CD8-positive, alpha-beta memory T cell (primary cell): ENCODE measurements around the gene CACUL1. TPM values are rescaled to one million over a fixed set of nuclear protein-coding genes. Genes with fewer than 3 reads are reported as not detected.

Experiments used
- CTCF ChIA-PET: fragments of 350-600 bp; sonication (Branson Sonifier 250); formaldehyde crosslinking; loops from one replicate; lab custom pipeline; 2021; ENCODE audit warnings: antibody characterized with exemption; lab: Charles Lee
- POLR2A ChIA-PET: fragments of 350-600 bp; sonication (Branson Sonifier 250); formaldehyde crosslinking; loops from one replicate; lab custom pipeline; 2021; ENCODE audit warnings: antibody characterized with exemption; lab: Charles Lee
- DNase-seq, 5 donors: peaks; one replicate each; pipeline versions ENCODE4 v3.0.0 to v3.0.0-alpha.2; 2020 to 2022; ENCODE audit warnings: mixed read lengths in 1 of 5
- H3K27ac ChIP-seq: one replicate; pipeline ENCODE4 v1.7.0; 2013; ENCODE audit warnings: low read depth, mild to moderate bottlenecking, low read length, moderate library complexity
- H3K27me3 ChIP-seq: 2 replicates; pipeline ENCODE4 v1.7.0; 2013; ENCODE audit warnings: low read length, mild to moderate bottlenecking; ENCODE audit not compliant: insufficient read depth, poor library complexity, severe bottlenecking
- H3K36me3 ChIP-seq: 2 replicates; pipeline ENCODE4 v1.7.0; 2013; ENCODE audit warnings: mild to moderate bottlenecking, low read length, moderate library complexity; ENCODE audit not compliant: insufficient read depth
- H3K4me1 ChIP-seq: 2 replicates; pipeline ENCODE4 v1.7.0; 2013; ENCODE audit warnings: mild to moderate bottlenecking, low read length, moderate library complexity; ENCODE audit not compliant: insufficient read depth
- H3K4me3 ChIP-seq: 2 replicates; pipeline ENCODE4 v1.7.0; 2013; ENCODE audit warnings: mild to moderate bottlenecking, low read length
- H3K9me3 ChIP-seq: 2 replicates; pipeline ENCODE4 v1.7.0; 2013; ENCODE audit warnings: mild to moderate bottlenecking, low read length
- H3K27ac Mint-ChIP-seq, 8 donors: one replicate each; pipeline ENCODE4 v1.8.0; 2020 to 2021; ENCODE audit warnings: mixed read lengths in 8 of 8, mild to moderate bottlenecking in 6 of 8, inconsistent platforms in 3 of 8, moderate library complexity in 3 of 8
- H3K27me3 Mint-ChIP-seq, 2 donors: one replicate each; pipeline ENCODE4 v1.8.0; 2020 to 2021; ENCODE audit warnings: mixed read lengths in 2 of 2, mild to moderate bottlenecking in 1 of 2, moderate library complexity in 1 of 2
- H3K36me3 Mint-ChIP-seq, 3 donors: one replicate each; pipeline ENCODE4 v1.8.0; 2020 to 2021; ENCODE audit warnings: mixed read lengths in 3 of 3, inconsistent platforms in 1 of 3, mild to moderate bottlenecking in 1 of 3
- H3K4me1 Mint-ChIP-seq, 3 donors: one replicate each; pipeline ENCODE4 v1.8.0; 2020 to 2021; ENCODE audit warnings: mixed read lengths in 3 of 3, inconsistent platforms in 1 of 3, mild to moderate bottlenecking in 1 of 3
- H3K4me3 Mint-ChIP-seq, 7 donors: one replicate each; pipeline ENCODE4 v1.8.0; 2020 to 2021; ENCODE audit warnings: mixed read lengths in 7 of 7, mild to moderate bottlenecking in 6 of 7, moderate library complexity in 4 of 7, inconsistent platforms in 2 of 7
- H3K9me3 Mint-ChIP-seq, 5 donors: one replicate each; pipeline ENCODE4 v1.8.0; 2020 to 2022; ENCODE audit warnings: mixed read lengths in 5 of 5, mild to moderate bottlenecking in 3 of 5, moderate library complexity in 2 of 5, inconsistent platforms in 1 of 5
- polyA plus RNA-seq: library from polyadenylated mRNA; unstranded; fragments of 300-500 nt; fragmentation: Illumina TruSeq; gene quantifications from one replicate; pipeline ENCODE4 v1.2.3, GENCODE V29; 2021
- total RNA-seq, 2 experiments: library from RNA; stranded (reverse); gene quantifications; one replicate each; pipeline ENCODE4 v1.2.3, GENCODE V29; 2021

Gene CACUL1
- total and polyA plus RNA-seq, 3 experiments from 2014 or later, result 29.0 to 39.2 (median 31.3) TPM

GRCh38 chr10:118776960-118777359, 22.2 kb upstream of the CACUL1 start:
- Histone ChIP-seq H3K36me3 (no peaks in the 10 kb centered on the region), H3K27ac (no peak overlapping the region), H3K4me3 (no peak overlapping the region), H3K9me3 (no peaks in the 10 kb centered on the region), H3K4me1 (no peaks in the 10 kb centered on the region), H3K27me3 (no peaks in the 10 kb centered on the region)
- no peak for DNase-seq
- peaks cover 0 to 3% (median 0%) of the 10 kb centered on the region in 5 donors for H3K9me3 Mint-ChIP-seq
- POLR2A ChIA-PET, result no interaction called here
- peak overlapping the region in 1 of 8 donors; percentile 78 for H3K27ac Mint-ChIP-seq
- peaks cover 3 to 11% of the 10 kb centered on the region in 2 donors for H3K27me3 Mint-ChIP-seq
- H3K4me1 Mint-ChIP-seq, result no peaks in the 10 kb centered on the region
- CTCF ChIA-PET, result no interaction called here
- H3K4me3 Mint-ChIP-seq, result no peak overlapping the region
- H3K36me3 Mint-ChIP-seq, result no peaks in the 10 kb centered on the region

DNA sequence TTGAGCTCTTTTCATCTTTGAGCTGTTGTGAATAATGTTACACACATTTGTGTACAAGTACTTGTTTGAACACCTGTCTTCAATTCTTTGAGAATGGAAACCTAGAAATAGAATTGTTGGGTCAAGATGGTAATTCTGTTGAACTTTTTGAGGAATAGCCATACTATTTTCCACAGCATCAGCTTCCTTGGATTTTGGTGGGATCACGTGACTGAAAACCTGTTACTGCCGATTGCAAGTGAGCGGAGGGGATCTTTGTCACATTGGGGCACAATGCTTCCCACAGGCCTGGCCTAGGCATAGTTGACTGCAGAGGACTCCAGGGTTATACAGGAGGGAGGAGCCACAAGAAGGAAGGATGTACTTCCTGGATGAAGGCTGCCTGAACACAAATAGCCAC, 21.3 kb upstream of the CACUL1 start:
- no peaks in the 10 kb centered on the region for H3K36me3 Mint-ChIP-seq
- H3K4me1 Mint-ChIP-seq, result no peaks in the 10 kb centered on the region
- no peak for DNase-seq
- Histone ChIP-seq H3K27me3 (no peaks in the 10 kb centered on the region), H3K36me3 (no peaks in the 10 kb centered on the region), H3K9me3 (no peaks in the 10 kb centered on the region), H3K27ac (no peak overlapping the region), H3K4me1 (no peaks in the 10 kb centered on the region), H3K4me3 (no peak overlapping the region)
- no peak overlapping the region for H3K27ac Mint-ChIP-seq
- ChIA-PET POLR2A (no interaction called here), CTCF (no interaction called here)
- peaks cover 1 to 7% of the 10 kb centered on the region in 2 donors for H3K27me3 Mint-ChIP-seq
- H3K4me3 Mint-ChIP-seq, result no peak overlapping the region
- peaks cover 0 to 3% (median 0%) of the 10 kb centered on the region in 5 donors for H3K9me3 Mint-ChIP-seq

DNA sequence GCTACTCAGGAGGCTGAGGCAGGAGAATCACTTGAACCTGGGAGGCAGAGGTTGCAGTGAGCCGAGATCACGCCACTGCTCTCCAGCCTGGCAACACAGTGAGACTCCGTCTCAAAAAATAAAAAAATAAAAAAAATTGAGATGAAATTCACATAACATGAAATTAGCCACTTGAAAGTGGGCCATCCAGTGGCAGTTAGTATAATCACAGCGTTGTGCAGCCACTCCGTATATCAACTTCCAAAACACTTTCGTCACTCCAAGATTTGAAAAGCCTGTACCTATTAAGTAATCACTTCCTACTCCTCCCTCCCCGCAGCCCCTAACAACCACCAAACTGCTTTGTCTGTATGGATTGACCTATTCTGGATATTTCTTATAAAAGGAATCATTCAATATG, 20.7 kb upstream of the CACUL1 start:
- POLR2A ChIA-PET, result no interaction called here
- CTCF ChIA-PET, result no interaction called here
- H3K9me3 Mint-ChIP-seq, result peaks cover 0 to 3% (median 0%) of the 10 kb centered on the region in 5 donors
- Histone ChIP-seq H3K27me3 (no peaks in the 10 kb centered on the region), H3K27ac (no peak overlapping the region), H3K36me3 (no peaks in the 10 kb centered on the region), H3K4me1 (no peaks in the 10 kb centered on the region), H3K4me3 (no peak overlapping the region), H3K9me3 (no peaks in the 10 kb centered on the region)
- H3K27me3 Mint-ChIP-seq, result peaks cover 1 to 7% of the 10 kb centered on the region in 2 donors
- DNase-seq, result no peak
- H3K27ac Mint-ChIP-seq, result no peak overlapping the region
- no peak overlapping the region for H3K4me3 Mint-ChIP-seq
- no peaks in the 10 kb centered on the region for H3K36me3 Mint-ChIP-seq
- no peaks in the 10 kb centered on the region for H3K4me1 Mint-ChIP-seq

DNA sequence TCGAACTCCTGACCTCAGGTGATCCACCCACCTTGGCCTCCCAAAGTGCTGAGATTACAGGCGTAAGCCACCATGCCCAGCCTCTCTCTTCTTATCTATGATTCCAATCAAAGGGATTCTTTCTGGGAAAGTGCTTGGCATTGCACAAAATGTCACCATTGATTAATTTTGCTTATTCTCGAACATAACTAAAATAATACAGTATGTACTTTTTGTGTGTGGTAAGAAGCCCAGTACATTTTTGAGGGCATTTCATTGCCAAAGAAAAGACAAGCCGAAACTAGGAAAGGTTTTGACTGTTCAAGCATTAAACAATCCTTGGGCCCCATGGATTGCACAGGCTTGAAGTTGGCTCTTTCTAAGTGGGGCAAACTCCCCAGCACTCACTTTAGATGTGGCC, 18.3 kb upstream of the CACUL1 start:
- no peak overlapping the region for H3K27ac Mint-ChIP-seq
- no peaks in the 10 kb centered on the region for H3K36me3 ChIP-seq
- H3K36me3 Mint-ChIP-seq, result no peaks in the 10 kb centered on the region
- POLR2A ChIA-PET, result no interaction called here
- H3K9me3 ChIP-seq, result no peaks in the 10 kb centered on the region
- DNase-seq, result no peak
- H3K4me1 Mint-ChIP-seq, result no peaks in the 10 kb centered on the region
- peaks cover 3 to 4% of the 10 kb centered on the region in 2 donors for H3K27me3 Mint-ChIP-seq
- no peak overlapping the region for H3K4me3 ChIP-seq
- no peaks in the 10 kb centered on the region for H3K27me3 ChIP-seq
- no peak overlapping the region for H3K27ac ChIP-seq
- CTCF ChIA-PET, result no interaction called here
- H3K4me1 ChIP-seq, result no peaks in the 10 kb centered on the region
- H3K4me3 Mint-ChIP-seq, result no peak overlapping the region
- peaks cover 0 to 3% (median 0%) of the 10 kb centered on the region in 5 donors for H3K9me3 Mint-ChIP-seq

DNA sequence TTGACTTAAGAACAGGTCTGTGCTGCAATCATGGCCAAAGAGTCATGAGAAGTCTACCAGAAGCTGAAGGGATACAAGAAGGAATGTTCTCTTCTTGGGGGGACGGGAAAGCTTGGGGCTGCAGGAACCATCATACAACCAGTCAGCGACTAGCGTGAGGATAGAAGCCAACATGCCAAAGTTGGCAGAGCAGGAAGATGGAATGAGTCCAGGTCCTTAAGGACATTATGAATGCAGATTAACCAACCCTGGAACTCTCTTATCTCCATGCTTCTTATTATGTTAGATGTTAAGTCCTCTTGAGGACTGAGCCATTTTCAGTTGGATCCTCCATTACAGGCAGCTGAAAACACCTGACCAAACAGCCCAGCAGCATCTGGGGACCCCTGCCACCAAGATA, 17.2 kb upstream of the CACUL1 start:
- Histone ChIP-seq H3K27ac (no peak overlapping the region), H3K4me1 (no peaks in the 10 kb centered on the region), H3K9me3 (no peaks in the 10 kb centered on the region), H3K27me3 (no peaks in the 10 kb centered on the region), H3K4me3 (no peak overlapping the region), H3K36me3 (no peaks in the 10 kb centered on the region)
- ChIA-PET CTCF (interaction anchor here (0.5 kb wide), 1 partner anchor 27 kb away, joined by 3 read pairs; no protein-coding TSS in a partner anchor), POLR2A (no interaction called here)
- Mint-ChIP-seq H3K27me3 (peaks cover 1 to 4% of the 10 kb centered on the region in 2 donors), H3K36me3 (no peaks in the 10 kb centered on the region), H3K9me3 (no peaks in the 10 kb centered on the region), H3K27ac (no peak overlapping the region), H3K4me1 (no peaks in the 10 kb centered on the region), H3K4me3 (no peak overlapping the region)
- DNase-seq, result no peak

DNA sequence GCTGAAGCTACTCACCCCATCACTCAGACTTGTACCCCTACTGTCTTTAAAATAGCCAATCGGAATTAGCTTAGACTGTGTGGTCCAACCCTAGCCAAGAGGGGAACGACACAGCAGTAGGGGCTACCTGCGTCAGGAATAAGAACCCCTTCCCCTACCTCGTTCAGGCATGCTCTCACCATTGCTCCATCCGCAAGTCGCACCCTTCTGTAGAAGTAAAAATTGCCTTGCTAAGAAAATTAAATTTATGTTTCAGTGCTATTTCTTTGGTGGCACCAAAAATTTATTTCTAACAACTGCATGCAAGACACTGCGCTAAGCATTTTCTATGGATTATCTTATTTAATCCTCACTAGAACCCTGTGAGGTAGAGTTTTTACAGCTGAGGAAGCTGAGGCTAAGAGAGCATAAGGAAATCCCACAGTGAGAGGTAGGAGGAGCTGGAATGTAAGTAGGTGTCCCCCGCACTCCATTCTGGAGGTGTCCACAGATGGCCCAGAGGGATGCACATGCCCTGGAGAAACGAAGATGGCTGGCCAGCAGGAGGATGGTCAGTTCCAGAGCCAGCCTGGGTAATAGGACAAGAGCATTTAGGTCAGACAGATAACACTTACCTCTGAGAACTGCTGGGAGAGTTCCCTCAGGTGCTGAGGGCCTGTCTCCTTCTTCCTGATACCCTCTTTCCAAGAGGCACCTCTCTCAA, 15.3 kb upstream of the CACUL1 start:
- H3K4me1 Mint-ChIP-seq, result no peaks in the 10 kb centered on the region
- Histone ChIP-seq H3K9me3 (no peaks in the 10 kb centered on the region), H3K4me1 (no peaks in the 10 kb centered on the region), H3K36me3 (no peaks in the 10 kb centered on the region), H3K4me3 (no peak overlapping the region), H3K27ac (peak overlapping the region; percentile 24), H3K27me3 (no peaks in the 10 kb centered on the region)
- peak overlapping the region in 3 of 8 donors; percentile 23 to 59 (median 29) for H3K27ac Mint-ChIP-seq
- no peaks in the 10 kb centered on the region for H3K9me3 Mint-ChIP-seq
- H3K4me3 Mint-ChIP-seq, result no peak overlapping the region
- CTCF ChIA-PET, result no interaction called here
- POLR2A ChIA-PET, result no interaction called here
- peaks cover 1 to 4% of the 10 kb centered on the region in 2 donors for H3K27me3 Mint-ChIP-seq
- H3K36me3 Mint-ChIP-seq, result no peaks in the 10 kb centered on the region
- no peak for DNase-seq

GRCh38 chr10:118768041-118768919, 13.5 kb upstream of the CACUL1 start:
- H3K9me3 Mint-ChIP-seq, result no peaks in the 10 kb centered on the region
- POLR2A ChIA-PET, result no interaction called here
- DNase-seq, result no peak
- Histone ChIP-seq H3K4me1 (no peaks in the 10 kb centered on the region), H3K9me3 (no peaks in the 10 kb centered on the region), H3K27me3 (no peaks in the 10 kb centered on the region), H3K36me3 (no peaks in the 10 kb centered on the region), H3K27ac (no peak overlapping the region), H3K4me3 (no peak overlapping the region)
- peaks cover 0 to 1% of the 10 kb centered on the region in 2 donors for H3K27me3 Mint-ChIP-seq
- no peaks in the 10 kb centered on the region for H3K36me3 Mint-ChIP-seq
- H3K4me3 Mint-ChIP-seq, result no peak overlapping the region
- CTCF ChIA-PET, result no interaction called here
- H3K27ac Mint-ChIP-seq, result no peak overlapping the region
- no peaks in the 10 kb centered on the region for H3K4me1 Mint-ChIP-seq
